ENCODE results near the gene ELF5.

GRCh38 chr11:34441814-34442213 is 71.8 kb downstream of the ELF5 start:
- TF ChIP-seq, protein P1, sequence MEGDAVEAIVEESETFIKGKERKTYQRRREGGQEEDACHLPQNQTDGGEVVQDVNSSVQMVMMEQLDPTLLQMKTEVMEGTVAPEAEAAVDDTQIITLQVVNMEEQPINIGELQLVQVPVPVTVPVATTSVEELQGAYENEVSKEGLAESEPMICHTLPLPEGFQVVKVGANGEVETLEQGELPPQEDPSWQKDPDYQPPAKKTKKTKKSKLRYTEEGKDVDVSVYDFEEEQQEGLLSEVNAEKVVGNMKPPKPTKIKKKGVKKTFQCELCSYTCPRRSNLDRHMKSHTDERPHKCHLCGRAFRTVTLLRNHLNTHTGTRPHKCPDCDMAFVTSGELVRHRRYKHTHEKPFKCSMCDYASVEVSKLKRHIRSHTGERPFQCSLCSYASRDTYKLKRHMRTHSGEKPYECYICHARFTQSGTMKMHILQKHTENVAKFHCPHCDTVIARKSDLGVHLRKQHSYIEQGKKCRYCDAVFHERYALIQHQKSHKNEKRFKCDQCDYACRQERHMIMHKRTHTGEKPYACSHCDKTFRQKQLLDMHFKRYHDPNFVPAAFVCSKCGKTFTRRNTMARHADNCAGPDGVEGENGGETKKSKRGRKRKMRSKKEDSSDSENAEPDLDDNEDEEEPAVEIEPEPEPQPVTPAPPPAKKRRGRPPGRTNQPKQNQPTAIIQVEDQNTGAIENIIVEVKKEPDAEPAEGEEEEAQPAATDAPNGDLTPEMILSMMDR (IDR thresholded peaks at IDR 0.05): no peak
- no peak for TF ChIP-seq POLR2AphosphoS5 (IDR thresholded peaks at IDR 0.05)
- TF ChIP-seq POLR2A (IDR thresholded peaks at IDR 0.05): no peak
